ENCODE results near the gene RPRM. TPM values are rescaled to one million over a fixed set of nuclear protein-coding genes. Genes with fewer than 3 reads are reported as not detected.
"Not testable (repeated sequence)": the region's sequence is repeated elsewhere in the genome, so short reads cannot be mapped to it uniquely, and the experiment has no call there.

Gene RPRM
- total and polyA plus RNA-seq, 7 donors: 0.60 to 35.7 (median 21.7) TPM; not detected in 1

- 85 to 88% methylated on average over 15 of the region's 15 CpGs for WGBS, 2 donors
- no peaks in the 10 kb centered on the region for H3K27me3 ChIP-seq
- H3K4me3 ChIP-seq: no peak overlapping the region
- TF ChIP-seq POLR2AphosphoS5 (IDR thresholded peaks at IDR 0.05): no peak
- no peak for TF ChIP-seq CTCF (IDR thresholded peaks at IDR 0.05)
- TF ChIP-seq POLR2A (IDR thresholded peaks at IDR 0.05): no peak
- TF ChIP-seq EP300 (IDR thresholded peaks at IDR 0.05): no peak
- H3K36me3 ChIP-seq: no peaks in the 10 kb centered on the region
- intact Hi-C loops (cut with DNase I): no loop called here
- peaks cover 0 to 8% (median 0%) of the 10 kb centered on the region in 4 donors for H3K4me1 ChIP-seq
- DNase-seq: no peak
- no peaks in the 10 kb centered on the region for H3K9me3 ChIP-seq
- no peak overlapping the region for H3K27ac ChIP-seq
Measured at GRCh38 chr2:153509133-153509532, 30.6 kb upstream of the RPRM start.

- intact Hi-C loops (cut with DNase I); DNase-seq; H3K4me3 ChIP-seq: not testable (repeated sequence)
Measured at GRCh38 chr2:153506499-153506898, 27.9 kb upstream of the RPRM start.

GRCh38 chr2:153499439-153499838 is 20.9 kb upstream of the RPRM start:
- Histone ChIP-seq H3K9me3 (no peaks in the 10 kb centered on the region), H3K36me3 (no peaks in the 10 kb centered on the region), H3K27ac (no peak overlapping the region), H3K4me3 (no peak overlapping the region), H3K27me3 (no peaks in the 10 kb centered on the region), H3K4me1 (peaks cover 0 to 10% (median 3%) of the 10 kb centered on the region in 4 donors)
- DNase-seq: no peak
- intact Hi-C loops (cut with DNase I): no loop called here
- 85 to 90% methylated on average over 5 of the region's 5 CpGs for WGBS, 2 donors
- no peak for TF ChIP-seq POLR2A (IDR thresholded peaks at IDR 0.05)
- TF ChIP-seq CTCF (IDR thresholded peaks at IDR 0.05): no peak
- TF ChIP-seq POLR2AphosphoS5 (IDR thresholded peaks at IDR 0.05): no peak
- TF ChIP-seq EP300 (IDR thresholded peaks at IDR 0.05): no peak

More at GRCh38 chr2:153506499-153506898, 27.9 kb upstream of the RPRM start:
- not testable (repeated sequence) for H3K27me3 ChIP-seq, H3K4me1 ChIP-seq, H3K36me3 ChIP-seq, H3K9me3 ChIP-seq, H3K27ac ChIP-seq

- no peaks in the 10 kb centered on the region for H3K36me3 ChIP-seq
- H3K27me3 ChIP-seq: no peaks in the 10 kb centered on the region
- TF ChIP-seq EP300 (IDR thresholded peaks at IDR 0.05) (no peak), POLR2A (IDR thresholded peaks at IDR 0.05) (no peak), POLR2AphosphoS5 (IDR thresholded peaks at IDR 0.05) (no peak), CTCF (IDR thresholded peaks at IDR 0.05) (no peak)
- WGBS, 2 donors: 76 to 87% methylated on average over 14 of the region's 14 CpGs
- no peak overlapping the region for H3K4me3 ChIP-seq
- intact Hi-C loops (cut with DNase I): no loop called here
- DNase-seq: no peak
- no peaks in the 10 kb centered on the region for H3K9me3 ChIP-seq
- no peak overlapping the region for H3K27ac ChIP-seq
- H3K4me1 ChIP-seq: peaks cover 0 to 10% (median 3%) of the 10 kb centered on the region in 4 donors
Measured at GRCh38 chr2:153497938-153498629, 19.5 kb upstream of the RPRM start.

- H3K36me3 ChIP-seq: no peaks in the 10 kb centered on the region
- H3K4me1 ChIP-seq: peaks cover 0 to 10% (median 3%) of the 10 kb centered on the region in 4 donors
- no peaks in the 10 kb centered on the region for H3K27me3 ChIP-seq
- 0 to 4% methylated on average over 1 of the region's 1 CpG for WGBS, 2 donors
- H3K4me3 ChIP-seq: no peak overlapping the region
- DNase-seq: no peak
- no peaks in the 10 kb centered on the region for H3K9me3 ChIP-seq
- TF ChIP-seq POLR2AphosphoS5 (IDR thresholded peaks at IDR 0.05): no peak
- TF ChIP-seq POLR2A (IDR thresholded peaks at IDR 0.05): no peak
- TF ChIP-seq EP300 (IDR thresholded peaks at IDR 0.05): no peak
- no peak for TF ChIP-seq CTCF (IDR thresholded peaks at IDR 0.05)
- intact Hi-C loops (cut with DNase I): no loop called here
- H3K27ac ChIP-seq: no peak overlapping the region
Measured at GRCh38 chr2:153495725-153496124, 17.2 kb upstream of the RPRM start.
